ENCODE measurements around the gene THUMPD1.
"Not testable (repeated sequence)": the region's sequence is repeated elsewhere in the genome, so short reads cannot be mapped to it uniquely, and the experiment has no call there.

The THUMPD1 gene

GRCh38 chr16:20735490-20735889, 6.1 kb downstream of the THUMPD1 start:
- no peak for DNase-seq (ENCODE audit: low spot score)
- no peak for TF ChIP-seq CTCF (IDR thresholded peaks at IDR 0.05; ENCODE audit: extremely low read depth, missing control alignments)

- DNase-seq (ENCODE audit: low spot score): no peak
- no peak for TF ChIP-seq CTCF (IDR thresholded peaks at IDR 0.05; ENCODE audit: extremely low read depth, missing control alignments)
Measured at GRCh38 chr16:20734782-20735181, 6.8 kb downstream of the THUMPD1 start.

- DNase-seq (ENCODE audit: low spot score): no peak
- no peak for TF ChIP-seq CTCF (IDR thresholded peaks at IDR 0.05; ENCODE audit: extremely low read depth, missing control alignments)
Measured at GRCh38 chr16:20734056-20734455, 7.6 kb downstream of the THUMPD1 start.

- no peak for TF ChIP-seq CTCF (IDR thresholded peaks at IDR 0.05; ENCODE audit: extremely low read depth, missing control alignments)
- DNase-seq (ENCODE audit: low spot score): no peak
Measured at GRCh38 chr16:20729141-20729540, 12.5 kb downstream of the THUMPD1 start.

GRCh38 chr16:20727181-20727580, 14.4 kb downstream of the THUMPD1 start:
- no peak for DNase-seq (ENCODE audit: low spot score)
- no peak for TF ChIP-seq CTCF (IDR thresholded peaks at IDR 0.05; ENCODE audit: extremely low read depth, missing control alignments)

- no peak for TF ChIP-seq CTCF (IDR thresholded peaks at IDR 0.05; ENCODE audit: extremely low read depth, missing control alignments)
- DNase-seq (ENCODE audit: low spot score): no peak
Measured at GRCh38 chr16:20726661-20727060, 15.0 kb downstream of the THUMPD1 start.

- no peak for DNase-seq (ENCODE audit: low spot score)
- no peak for TF ChIP-seq CTCF (IDR thresholded peaks at IDR 0.05; ENCODE audit: extremely low read depth, missing control alignments)
Measured at GRCh38 chr16:20720251-20720650, 21.4 kb downstream of the THUMPD1 start.

- not testable (repeated sequence) for DNase-seq (ENCODE audit: low spot score)
Measured at GRCh38 chr16:20717718-20718117, 23.9 kb downstream of the THUMPD1 start.

Measured in GM20000 (cell line).